ENCODE results near the gene TOP2B.

DNA sequence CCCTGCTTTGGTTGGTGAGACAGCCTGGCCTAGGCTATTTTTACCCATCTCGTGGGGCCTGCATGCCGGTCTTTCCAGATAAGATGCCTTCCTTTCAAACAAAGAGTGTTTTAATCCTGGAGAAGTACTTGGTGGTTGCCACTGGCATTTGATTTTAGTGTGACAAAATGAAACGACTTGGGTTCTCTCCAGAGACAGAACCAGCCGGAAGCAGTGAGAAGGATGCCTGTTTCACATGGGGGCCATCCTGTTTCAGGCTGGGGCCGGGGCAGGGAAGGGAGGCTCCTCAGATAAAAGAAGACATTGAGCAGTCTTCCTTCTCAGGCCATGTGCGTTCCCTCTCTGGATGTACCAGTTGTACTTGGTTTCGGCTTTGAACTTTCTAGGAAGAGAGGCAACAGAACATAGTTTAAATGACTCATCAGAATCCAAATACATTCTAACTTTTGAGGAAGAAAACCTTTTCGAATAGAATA lies 74.9 kb downstream of the TOP2B start:
- TF ChIP-seq, protein P1, sequence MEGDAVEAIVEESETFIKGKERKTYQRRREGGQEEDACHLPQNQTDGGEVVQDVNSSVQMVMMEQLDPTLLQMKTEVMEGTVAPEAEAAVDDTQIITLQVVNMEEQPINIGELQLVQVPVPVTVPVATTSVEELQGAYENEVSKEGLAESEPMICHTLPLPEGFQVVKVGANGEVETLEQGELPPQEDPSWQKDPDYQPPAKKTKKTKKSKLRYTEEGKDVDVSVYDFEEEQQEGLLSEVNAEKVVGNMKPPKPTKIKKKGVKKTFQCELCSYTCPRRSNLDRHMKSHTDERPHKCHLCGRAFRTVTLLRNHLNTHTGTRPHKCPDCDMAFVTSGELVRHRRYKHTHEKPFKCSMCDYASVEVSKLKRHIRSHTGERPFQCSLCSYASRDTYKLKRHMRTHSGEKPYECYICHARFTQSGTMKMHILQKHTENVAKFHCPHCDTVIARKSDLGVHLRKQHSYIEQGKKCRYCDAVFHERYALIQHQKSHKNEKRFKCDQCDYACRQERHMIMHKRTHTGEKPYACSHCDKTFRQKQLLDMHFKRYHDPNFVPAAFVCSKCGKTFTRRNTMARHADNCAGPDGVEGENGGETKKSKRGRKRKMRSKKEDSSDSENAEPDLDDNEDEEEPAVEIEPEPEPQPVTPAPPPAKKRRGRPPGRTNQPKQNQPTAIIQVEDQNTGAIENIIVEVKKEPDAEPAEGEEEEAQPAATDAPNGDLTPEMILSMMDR (IDR thresholded peaks at IDR 0.05) = no peak
- TF ChIP-seq POLR2AphosphoS5 (IDR thresholded peaks at IDR 0.05) = no peak
- TF ChIP-seq EP300 (IDR thresholded peaks at IDR 0.05) = no peak

All from esophagus muscularis mucosa (tissue), 4 donors.